ENCODE results near the gene TRIP10.

Gene TRIP10

GRCh38 chr19:6712231-6712630, 27.2 kb upstream of the TRIP10 start:
- no peak for DNase-seq (ENCODE audit: low read depth in 2 of 2)

- DNase-seq (ENCODE audit: low read depth in 2 of 2), result no peak
These were observed 26.5 kb upstream of the TRIP10 start for GRCh38 chr19:6712692-6713670.

DNA sequence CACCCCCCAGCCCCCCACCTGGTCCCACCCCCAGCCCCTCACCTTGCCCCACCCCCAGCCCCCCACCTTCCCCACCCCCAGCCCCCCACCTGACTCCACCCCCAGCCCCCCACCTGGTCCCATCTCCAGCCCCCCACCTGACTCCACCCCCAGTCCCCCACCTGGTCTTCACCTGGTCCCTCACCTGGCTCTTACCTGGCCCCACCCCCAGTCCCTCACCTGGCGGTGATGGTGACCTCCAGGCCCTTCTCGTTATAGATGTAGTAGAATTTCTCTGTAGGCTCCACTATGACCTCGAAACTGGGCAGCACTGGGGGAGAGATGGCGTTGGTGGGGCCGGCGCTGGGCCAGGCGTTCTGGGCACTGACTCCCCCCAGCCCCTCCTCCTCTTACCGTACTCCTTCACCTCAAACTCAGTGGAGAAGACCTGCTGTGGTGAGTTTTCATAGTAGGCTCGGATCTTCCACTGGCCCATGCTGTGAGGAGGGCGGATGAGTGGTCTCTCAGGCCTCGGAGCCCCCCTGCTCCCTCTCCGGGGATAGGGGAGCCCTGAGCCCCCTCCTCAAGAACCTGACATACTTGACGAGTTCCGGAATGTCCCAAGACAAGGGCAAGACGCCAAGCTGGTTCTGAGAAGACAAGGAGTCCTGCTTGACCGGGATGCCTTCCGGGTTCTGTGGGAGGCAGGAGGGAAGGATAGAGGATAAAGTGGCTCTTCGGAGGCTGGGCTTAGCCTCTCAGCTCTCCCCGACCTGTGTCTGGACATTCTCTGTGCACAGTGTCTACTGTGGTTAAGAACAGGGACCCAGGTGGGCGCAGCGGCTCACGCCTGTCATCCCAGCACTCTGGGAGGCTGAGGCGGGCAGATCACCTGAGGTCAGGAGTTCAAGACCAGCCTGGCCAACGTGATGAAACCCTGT, 25.4 kb upstream of the TRIP10 start:
- no peak for DNase-seq (ENCODE audit: low read depth in 2 of 2)

DNA sequence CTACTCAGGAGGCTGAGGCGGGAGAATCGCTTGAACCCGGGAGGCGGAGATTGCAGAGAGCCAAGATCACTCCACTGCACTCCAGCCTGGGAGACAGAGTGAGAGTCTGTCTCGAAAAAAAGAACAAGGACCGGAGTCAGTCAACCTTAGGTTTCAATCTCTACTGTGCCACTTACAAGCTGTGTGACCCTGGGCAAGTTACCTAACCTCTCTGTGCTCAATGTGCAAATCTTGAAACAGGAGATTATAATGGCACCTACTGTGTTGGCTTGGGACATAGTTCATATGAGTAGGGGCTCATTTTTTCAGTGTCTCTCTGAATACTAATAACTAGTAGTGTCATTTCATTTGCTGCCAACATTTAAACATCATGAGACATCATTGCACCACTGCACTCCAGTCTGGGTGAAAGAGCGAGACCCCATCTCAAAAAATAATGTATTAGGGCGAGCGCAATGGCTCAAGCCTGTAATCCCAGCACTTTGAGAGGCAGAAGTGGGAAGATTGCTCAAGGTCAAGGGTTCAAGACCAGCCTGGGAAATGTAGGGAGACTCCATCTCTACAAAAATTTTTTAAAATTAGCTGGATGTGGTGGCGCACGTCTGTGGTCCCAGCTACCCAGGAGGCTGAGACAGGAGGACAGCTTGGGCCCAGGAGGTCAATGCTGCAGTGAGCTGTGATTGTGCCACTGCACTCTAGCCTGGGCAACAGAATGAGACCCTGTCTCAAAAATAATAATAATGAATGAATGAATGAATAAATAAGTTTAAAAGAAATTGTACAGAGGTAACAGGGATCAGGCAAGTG, 24.5 kb upstream of the TRIP10 start:
- DNase-seq (ENCODE audit: low read depth in 2 of 2), result no peak

GRCh38 chr19:6716610-6716970, 22.9 kb upstream of the TRIP10 start:
- DNase-seq (ENCODE audit: low read depth in 2 of 2), result no peak

DNA sequence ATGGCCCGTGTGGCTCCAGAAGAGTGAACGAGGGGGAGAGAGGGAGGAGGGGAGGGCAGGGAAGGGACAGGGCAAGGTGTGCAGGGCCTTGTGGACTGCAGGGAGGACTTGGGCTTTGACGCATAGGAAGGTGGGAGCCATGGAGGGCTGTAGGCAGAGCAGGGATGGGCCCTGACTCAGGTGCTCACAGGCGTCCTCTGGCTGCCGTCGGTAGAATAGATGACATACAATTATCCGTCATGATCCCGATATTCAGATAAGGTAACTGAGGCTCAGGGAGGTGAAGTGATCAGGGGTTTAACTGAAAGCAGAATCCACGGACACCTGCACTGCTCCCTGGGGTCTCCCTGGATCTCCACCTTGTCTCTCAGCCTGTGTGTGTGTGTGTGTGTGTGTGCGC, 22.4 kb upstream of the TRIP10 start:
- DNase-seq (ENCODE audit: low read depth in 2 of 2), result no peak

GRCh38 chr19:6717441-6717971, 22.0 kb upstream of the TRIP10 start:
- no peak for DNase-seq (ENCODE audit: low read depth in 2 of 2)

DNA sequence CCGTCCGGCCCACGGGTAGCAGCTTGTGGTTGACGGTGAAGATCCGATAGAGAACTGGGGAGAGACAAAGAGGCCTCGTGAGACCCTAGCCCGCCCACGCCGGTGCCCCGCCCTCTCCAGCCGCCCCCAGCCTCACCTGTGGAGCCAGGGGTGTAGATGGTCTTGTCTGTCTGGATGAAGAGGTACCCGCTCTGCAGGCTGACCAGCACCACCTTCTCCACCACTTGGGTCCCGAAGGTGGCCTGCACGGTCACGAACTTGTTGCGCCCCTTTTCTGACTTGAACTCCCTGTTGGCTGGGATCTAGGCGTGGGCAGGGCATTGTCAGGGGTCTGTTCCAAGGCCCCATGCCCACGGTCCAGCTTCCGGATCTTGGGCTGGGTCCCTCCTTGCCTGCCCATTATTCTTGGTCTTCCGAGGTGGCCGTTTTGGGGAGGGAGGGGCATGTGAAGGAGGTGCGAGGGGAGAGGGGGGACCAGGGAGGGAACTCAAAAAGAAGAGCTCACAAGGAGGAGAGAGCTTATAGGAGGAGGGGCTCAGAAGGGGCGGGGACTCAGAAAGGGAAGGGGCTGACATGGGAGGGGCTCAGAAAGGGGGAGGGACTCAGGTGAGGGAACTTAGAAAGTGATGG, 21.3 kb upstream of the TRIP10 start:
- DNase-seq (ENCODE audit: low read depth in 2 of 2), result no peak

- no peak for DNase-seq (ENCODE audit: low read depth in 2 of 2)
These were observed 20.5 kb upstream of the TRIP10 start for GRCh38 chr19:6718741-6719539.

- DNase-seq (ENCODE audit: low read depth in 2 of 2), result no peak
These were observed 20.0 kb upstream of the TRIP10 start for GRCh38 chr19:6719540-6719861.

DNA sequence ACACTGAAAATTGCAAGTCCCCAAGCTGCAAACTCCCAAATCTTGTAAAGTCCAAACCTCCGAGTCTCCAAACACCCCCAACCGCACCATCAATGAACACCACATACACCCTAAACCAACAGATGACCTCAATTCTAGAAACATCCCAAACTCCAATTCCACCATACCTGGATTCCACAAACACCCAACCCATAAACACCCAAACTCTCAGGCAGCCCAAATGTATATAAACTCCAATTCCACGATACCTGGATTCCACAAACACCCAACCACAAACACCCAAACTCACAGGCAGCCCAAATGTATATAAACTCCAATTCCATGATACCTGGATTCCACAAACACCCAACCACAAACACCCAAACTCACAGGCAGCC, 19.5 kb upstream of the TRIP10 start:
- no peak for DNase-seq (ENCODE audit: low read depth in 2 of 2)

GRCh38 chr19:6720369-6721137, 18.9 kb upstream of the TRIP10 start, which contains the start of gene C3:
C3 (minus strand) TSS chr19:6720650; CDS start chr19:6720589, 61 bp downstream.
- DNase-seq (ENCODE audit: low read depth in 2 of 2), result no peak

GRCh38 chr19:6721138-6721474, 18.4 kb upstream of the TRIP10 start:
- no peak for DNase-seq (ENCODE audit: low read depth in 2 of 2)

- DNase-seq (ENCODE audit: low read depth in 2 of 2), result no peak
These were observed 17.7 kb upstream of the TRIP10 start for GRCh38 chr19:6721773-6722172.

DNA sequence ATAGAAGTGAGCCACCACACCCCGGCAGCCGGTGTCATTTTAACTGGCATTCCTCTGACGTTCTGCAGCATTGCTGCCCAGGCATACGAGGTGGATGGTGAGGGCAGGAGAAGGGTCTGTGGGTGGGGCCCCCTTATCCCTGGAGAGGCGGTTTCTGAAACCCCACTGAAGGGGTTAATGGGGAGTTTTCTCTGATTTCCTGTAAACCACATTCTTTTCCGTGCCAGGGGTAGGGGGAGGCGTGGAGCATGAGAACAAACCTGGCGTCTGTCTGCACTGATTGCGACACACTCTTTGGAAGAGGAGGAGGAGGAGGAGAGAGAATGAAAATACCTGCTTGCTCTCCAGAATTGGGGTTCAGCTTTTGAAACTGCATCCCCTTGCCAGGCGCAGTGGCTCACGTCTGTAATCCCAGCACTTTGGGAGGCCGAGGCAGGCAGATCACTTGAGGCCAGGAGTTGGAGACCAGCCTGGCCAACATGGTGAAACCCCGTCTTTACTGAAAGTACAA, 16.3 kb upstream of the TRIP10 start:
- DNase-seq (ENCODE audit: low read depth in 2 of 2), result no peak

GRCh38 chr19:6723738-6724137, 15.7 kb upstream of the TRIP10 start:
- DNase-seq (ENCODE audit: low read depth in 2 of 2), result no peak

- no peak for DNase-seq (ENCODE audit: low read depth in 2 of 2)
These were observed 14.6 kb upstream of the TRIP10 start for GRCh38 chr19:6724631-6725492.

DNA sequence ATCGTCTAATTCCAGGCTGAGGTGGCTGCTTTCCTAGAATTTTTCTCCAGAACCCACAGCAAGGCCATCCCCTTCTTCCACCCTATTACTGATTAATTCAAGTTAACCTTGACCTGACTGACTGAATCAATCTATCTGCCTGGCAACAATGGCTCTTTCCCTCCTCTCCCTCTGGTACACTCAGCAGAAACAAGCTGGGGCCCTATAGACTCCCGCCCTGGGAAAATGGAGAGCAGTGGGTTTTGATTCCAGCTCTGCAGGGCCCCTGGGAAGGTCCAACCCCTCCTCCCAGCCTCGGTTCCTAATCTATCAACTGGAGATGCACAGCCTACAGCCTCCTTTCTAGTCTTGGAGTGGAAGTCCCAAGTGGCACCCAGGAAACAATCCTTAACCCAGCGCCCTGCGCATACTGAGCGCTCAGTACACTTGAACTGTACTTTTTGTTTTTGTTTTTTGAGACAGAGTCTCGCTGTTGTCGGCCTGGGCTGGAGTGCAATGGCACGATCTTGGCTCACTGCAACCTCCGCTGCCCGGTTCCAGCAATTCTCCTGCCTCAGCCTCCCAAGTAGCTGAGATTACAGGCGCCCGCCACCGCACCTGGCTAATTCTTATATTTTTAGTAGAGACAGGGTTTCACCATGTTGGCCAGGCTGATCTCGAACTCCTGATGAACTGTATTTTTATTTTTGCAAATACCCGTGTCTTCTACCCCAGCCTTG, 13.8 kb upstream of the TRIP10 start:
- no peak for DNase-seq (ENCODE audit: low read depth in 2 of 2)
